ENCODE measurements around the gene NYAP1. TPM values are rescaled to one million over a fixed set of nuclear protein-coding genes. Genes with fewer than 3 reads are reported as not detected.

The NYAP1 gene
- total RNA-seq, 2 experiments from 2014 or later = 0.10 to 0.98 TPM

- no peaks in the 10 kb centered on the region for H3K4me1 ChIP-seq (ENCODE audit: insufficient read depth, low read length, poor library complexity, severe bottlenecking)
- CTCF ChIA-PET (ENCODE audit: unreplicated experiment) = no interaction called here
- no peak within 1 kb of the TSS for H3K27ac ChIP-seq (ENCODE audit: low read depth, low read length, poor library complexity, severe bottlenecking)
Measured at GRCh38 chr7:100464210-100464660, 19.5 kb upstream of the NYAP1 start, which contains the start of gene SPACDR. TSS of gene SPACDR (minus strand) at chr7:100464260. CDS start at chr7:100464025, 235 bp downstream.

GRCh38 chr7:100464791-100465190, 18.9 kb upstream of the NYAP1 start:
- H4K20me1 ChIP-seq (ENCODE audit: insufficient read depth, low read length) = no peaks in the 10 kb centered on the region
- POLR2A ChIA-PET = interaction anchor here (0.6 to 1.1 kb wide), 3 partner anchors 15 to 110 kb away, joined by 3 to 4 read pairs (median 3); no protein-coding TSS in a partner anchor
- TF ChIP-seq EZH2phosphoT487 (IDR thresholded peaks at IDR 0.05; ENCODE audit: borderline replicate concordance, low read depth, low read length) = no peak
- no peak for TF ChIP-seq CTCF (conservative IDR thresholded peaks at IDR 0.05; ENCODE audit: low read length)
- intact Hi-C loops (cut with micrococcal nuclease; ENCODE audit: unreplicated experiment) = no loop called here
- no peak overlapping the region for H3K4me2 ChIP-seq (ENCODE audit: low read length)
- H3K27ac ChIP-seq (ENCODE audit: low read depth, low read length, poor library complexity, severe bottlenecking) = no peak overlapping the region
- no peak overlapping the region for H3K4me3 ChIP-seq (ENCODE audit: low read depth, low read length, poor library complexity, severe bottlenecking)
- peaks cover 5% of the 10 kb centered on the region for H3K4me1 ChIP-seq (ENCODE audit: insufficient read depth, low read length, poor library complexity, severe bottlenecking)
- H3K9me3 ChIP-seq (ENCODE audit: low read length) = no peaks in the 10 kb centered on the region
- no peaks in the 10 kb centered on the region for H3K9me2 ChIP-seq (ENCODE audit: insufficient read depth, low read length)
- peaks cover 26% of the 10 kb centered on the region for H3K36me3 ChIP-seq (ENCODE audit: insufficient read depth, low read length)
- no peak for DNase-seq (ENCODE audit: low spot score)
- BruUV-seq (replicated peaks) = no TSS peak
- H3K79me2 ChIP-seq (ENCODE audit: insufficient read depth, low read depth, low read length) = no peaks in the 10 kb centered on the region
- CTCF ChIA-PET (ENCODE audit: unreplicated experiment) = no interaction called here
- no peak overlapping the region for H2AFZ ChIP-seq (ENCODE audit: low read length)

More at GRCh38 chr7:100464210-100464660, 19.5 kb upstream of the NYAP1 start, which contains the start of gene SPACDR:
- Histone ChIP-seq H3K9me3 (ENCODE audit: low read length) (no peaks in the 10 kb centered on the region), H3K4me3 (ENCODE audit: low read depth, low read length, poor library complexity, severe bottlenecking) (no peak within 1 kb of the TSS), H2AFZ (ENCODE audit: low read length) (no peak within 1 kb of the TSS), H3K9me2 (ENCODE audit: insufficient read depth, low read length) (no peaks in the 10 kb centered on the region), H3K36me3 (ENCODE audit: insufficient read depth, low read length) (peaks cover 26% of the 10 kb centered on the region), H3K4me2 (ENCODE audit: low read length) (no peak within 1 kb of the TSS), H4K20me1 (ENCODE audit: insufficient read depth, low read length) (no peaks in the 10 kb centered on the region), H3K79me2 (ENCODE audit: insufficient read depth, low read depth, low read length) (no peaks in the 10 kb centered on the region)
- DNase-seq (ENCODE audit: low spot score) = no peak
- TF ChIP-seq EZH2phosphoT487 (IDR thresholded peaks at IDR 0.05; ENCODE audit: borderline replicate concordance, low read depth, low read length) = no peak
- POLR2A ChIA-PET = interaction anchor here (0.6 kb wide), 2 partner anchors 31 to 110 kb away, joined by 3 read pairs; no protein-coding TSS in a partner anchor
- BruUV-seq (replicated peaks) = no TSS peak
- intact Hi-C loops (cut with micrococcal nuclease; ENCODE audit: unreplicated experiment) = no loop called here

GRCh38 chr7:100465299-100465698, 18.4 kb upstream of the NYAP1 start:
- H3K4me1 ChIP-seq (ENCODE audit: insufficient read depth, low read length, poor library complexity, severe bottlenecking) = peaks cover 5% of the 10 kb centered on the region
- no peak for DNase-seq (ENCODE audit: low spot score)
- H4K20me1 ChIP-seq (ENCODE audit: insufficient read depth, low read length) = no peaks in the 10 kb centered on the region
- intact Hi-C loops (cut with micrococcal nuclease; ENCODE audit: unreplicated experiment) = no loop called here
- no TSS peak for BruUV-seq (replicated peaks)
- H3K9me3 ChIP-seq (ENCODE audit: low read length) = no peaks in the 10 kb centered on the region
- no peak overlapping the region for H3K4me3 ChIP-seq (ENCODE audit: low read depth, low read length, poor library complexity, severe bottlenecking)
- no peak overlapping the region for H3K4me2 ChIP-seq (ENCODE audit: low read length)
- ChIA-PET POLR2A (interaction anchor here (1.1 kb wide), 1 partner anchor 14 kb away, joined by 4 read pairs; no protein-coding TSS in a partner anchor), CTCF (ENCODE audit: unreplicated experiment) (interaction anchor here (1.0 kb wide), 1 partner anchor 121 kb away, joined by 4 read pairs; the partner anchor contains the start of genes FBXO24 and LRCH4)
- H3K27ac ChIP-seq (ENCODE audit: low read depth, low read length, poor library complexity, severe bottlenecking) = no peak overlapping the region
- no peaks in the 10 kb centered on the region for H3K79me2 ChIP-seq (ENCODE audit: insufficient read depth, low read depth, low read length)
- peaks cover 23% of the 10 kb centered on the region for H3K36me3 ChIP-seq (ENCODE audit: insufficient read depth, low read length)
- no peaks in the 10 kb centered on the region for H3K9me2 ChIP-seq (ENCODE audit: insufficient read depth, low read length)
- H2AFZ ChIP-seq (ENCODE audit: low read length) = no peak overlapping the region
- TF ChIP-seq CTCF (conservative IDR thresholded peaks at IDR 0.05; ENCODE audit: low read length) (no peak), EZH2phosphoT487 (IDR thresholded peaks at IDR 0.05; ENCODE audit: borderline replicate concordance, low read depth, low read length) (no peak)
